ENCODE results near the gene RIT2.

DNA sequence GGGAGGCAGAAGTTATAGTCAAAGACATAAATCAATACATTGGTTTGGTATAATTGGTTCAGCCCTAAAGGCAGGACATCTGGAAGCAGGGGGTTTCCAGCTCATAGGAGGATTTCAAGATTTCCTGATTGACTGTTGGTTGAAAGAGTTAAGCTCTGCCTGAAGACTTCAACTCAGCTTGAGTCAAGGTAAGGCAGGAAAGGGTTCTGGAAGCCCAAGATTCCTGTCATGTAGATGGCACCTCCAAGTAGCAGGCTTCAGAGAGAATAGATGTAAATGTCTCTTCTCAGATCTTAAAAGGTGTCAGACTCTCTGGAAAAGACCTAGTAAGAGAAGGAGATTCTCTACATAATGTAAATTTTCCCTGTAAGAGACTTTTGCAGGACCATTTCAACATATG is 335.3 kb downstream of the RIT2 start:
- TF ChIP-seq, protein P1, sequence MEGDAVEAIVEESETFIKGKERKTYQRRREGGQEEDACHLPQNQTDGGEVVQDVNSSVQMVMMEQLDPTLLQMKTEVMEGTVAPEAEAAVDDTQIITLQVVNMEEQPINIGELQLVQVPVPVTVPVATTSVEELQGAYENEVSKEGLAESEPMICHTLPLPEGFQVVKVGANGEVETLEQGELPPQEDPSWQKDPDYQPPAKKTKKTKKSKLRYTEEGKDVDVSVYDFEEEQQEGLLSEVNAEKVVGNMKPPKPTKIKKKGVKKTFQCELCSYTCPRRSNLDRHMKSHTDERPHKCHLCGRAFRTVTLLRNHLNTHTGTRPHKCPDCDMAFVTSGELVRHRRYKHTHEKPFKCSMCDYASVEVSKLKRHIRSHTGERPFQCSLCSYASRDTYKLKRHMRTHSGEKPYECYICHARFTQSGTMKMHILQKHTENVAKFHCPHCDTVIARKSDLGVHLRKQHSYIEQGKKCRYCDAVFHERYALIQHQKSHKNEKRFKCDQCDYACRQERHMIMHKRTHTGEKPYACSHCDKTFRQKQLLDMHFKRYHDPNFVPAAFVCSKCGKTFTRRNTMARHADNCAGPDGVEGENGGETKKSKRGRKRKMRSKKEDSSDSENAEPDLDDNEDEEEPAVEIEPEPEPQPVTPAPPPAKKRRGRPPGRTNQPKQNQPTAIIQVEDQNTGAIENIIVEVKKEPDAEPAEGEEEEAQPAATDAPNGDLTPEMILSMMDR (IDR thresholded peaks at IDR 0.05; ENCODE audit: low read length) = no peak
- no peak for TF ChIP-seq EZH2 (IDR thresholded peaks at IDR 0.05; ENCODE audit: borderline replicate concordance, low read length)

Measured in OCI-LY1 (cell line).